ENCODE measurements around the gene PIEZO2. TPM values are rescaled to one million over a fixed set of nuclear protein-coding genes. Genes with fewer than 3 reads are reported as not detected.
A peak's percentile ranks its signal among the peaks of the same experiment; 100 is the strongest.
"Not testable (repeated sequence)": the region's sequence is repeated elsewhere in the genome, so short reads cannot be mapped to it uniquely, and the experiment has no call there.

Gene PIEZO2
- total RNA-seq, 1 experiment from 2014 or later, result 8.9 TPM

- no peak for DNase-seq (ENCODE audit: low spot score)
Observed at GRCh38 chr18:10685484-10685883, 463.9 kb downstream of the PIEZO2 start.

- DNase-seq (ENCODE audit: low spot score), result no peak
Observed at GRCh38 chr18:10682368-10682714, 467.0 kb downstream of the PIEZO2 start.

- no peak for DNase-seq (ENCODE audit: low spot score)
Observed at GRCh38 chr18:10681581-10682367, 467.6 kb downstream of the PIEZO2 start.

- DNase-seq (ENCODE audit: low spot score), result no peak
Observed at GRCh38 chr18:10680271-10680596, 469.1 kb downstream of the PIEZO2 start.

GRCh38 chr18:10679557-10680270 is 469.7 kb downstream of the PIEZO2 start:
- no peak for DNase-seq (ENCODE audit: low spot score)

GRCh38 chr18:10671441-10671840 is 477.9 kb downstream of the PIEZO2 start:
- no peak for DNase-seq (ENCODE audit: low spot score)

- DNase-seq (ENCODE audit: low spot score), result no peak
Observed at GRCh38 chr18:10670856-10671255, 478.5 kb downstream of the PIEZO2 start.

GRCh38 chr18:10669441-10670100 is 479.8 kb downstream of the PIEZO2 start:
- DNase-seq (ENCODE audit: low spot score), result no peak

GRCh38 chr18:10663750-10664149 is 485.6 kb downstream of the PIEZO2 start:
- no peak for DNase-seq (ENCODE audit: low spot score)

GRCh38 chr18:10661317-10661716 is 488.1 kb downstream of the PIEZO2 start:
- peak; percentile 23 for DNase-seq (ENCODE audit: low spot score)

- DNase-seq (ENCODE audit: low spot score), result no peak
Observed at GRCh38 chr18:10660179-10660884, 489.0 kb downstream of the PIEZO2 start.

GRCh38 chr18:10659594-10659993 is 489.8 kb downstream of the PIEZO2 start:
- no peak for DNase-seq (ENCODE audit: low spot score)

- DNase-seq (ENCODE audit: low spot score), result no peak
Observed at GRCh38 chr18:10659000-10659399, 490.4 kb downstream of the PIEZO2 start.

- DNase-seq (ENCODE audit: low spot score), result not testable (repeated sequence)
Observed at GRCh38 chr18:10644003-10644402, 505.4 kb downstream of the PIEZO2 start.

- DNase-seq (ENCODE audit: low spot score), result not testable (repeated sequence)
Observed at GRCh38 chr18:10642915-10643524, 506.3 kb downstream of the PIEZO2 start.

- not testable (repeated sequence) for DNase-seq (ENCODE audit: low spot score)
Observed at GRCh38 chr18:10638539-10638885, 510.9 kb downstream of the PIEZO2 start.

GRCh38 chr18:10637858-10638538 is 511.4 kb downstream of the PIEZO2 start:
- DNase-seq (ENCODE audit: low spot score), result not testable (repeated sequence)

GRCh38 chr18:10629076-10629475 is 520.3 kb downstream of the PIEZO2 start:
- DNase-seq (ENCODE audit: low spot score), result not testable (repeated sequence)

GRCh38 chr18:10626606-10627213 is 522.7 kb downstream of the PIEZO2 start:
- DNase-seq (ENCODE audit: low spot score), result not testable (repeated sequence)

GRCh38 chr18:10623606-10624005 is 525.8 kb downstream of the PIEZO2 start:
- not testable (repeated sequence) for DNase-seq (ENCODE audit: low spot score)

GRCh38 chr18:10622982-10623381 is 526.4 kb downstream of the PIEZO2 start:
- DNase-seq (ENCODE audit: low spot score), result not testable (repeated sequence)
